Activated CD8-positive, alpha-beta memory T cell treated with anti-CD3 and anti-CD28 coated beads for 36 hours (primary cell): Measurements from ENCODE around the gene DLGAP4. TPM values are rescaled to one million over a fixed set of nuclear protein-coding genes. Genes with fewer than 3 reads are reported as not detected.

Experiments used
- CTCF ChIA-PET: fragments of 350-600 bp; sonication (Branson Sonifier 250); formaldehyde crosslinking; loops from one replicate; lab custom pipeline; 2021; ENCODE audit warnings: antibody characterized with exemption; lab: Charles Lee
- POLR2A ChIA-PET: fragments of 350-600 bp; sonication (Branson Sonifier 250); formaldehyde crosslinking; loops from one replicate; lab custom pipeline; 2021; ENCODE audit warnings: antibody characterized with exemption; lab: Charles Lee
- total RNA-seq, 2 experiments: library from RNA; stranded (reverse); gene quantifications; one replicate each; pipeline ENCODE4 v1.2.3, GENCODE V29; 2021

The DLGAP4 gene, protein sequence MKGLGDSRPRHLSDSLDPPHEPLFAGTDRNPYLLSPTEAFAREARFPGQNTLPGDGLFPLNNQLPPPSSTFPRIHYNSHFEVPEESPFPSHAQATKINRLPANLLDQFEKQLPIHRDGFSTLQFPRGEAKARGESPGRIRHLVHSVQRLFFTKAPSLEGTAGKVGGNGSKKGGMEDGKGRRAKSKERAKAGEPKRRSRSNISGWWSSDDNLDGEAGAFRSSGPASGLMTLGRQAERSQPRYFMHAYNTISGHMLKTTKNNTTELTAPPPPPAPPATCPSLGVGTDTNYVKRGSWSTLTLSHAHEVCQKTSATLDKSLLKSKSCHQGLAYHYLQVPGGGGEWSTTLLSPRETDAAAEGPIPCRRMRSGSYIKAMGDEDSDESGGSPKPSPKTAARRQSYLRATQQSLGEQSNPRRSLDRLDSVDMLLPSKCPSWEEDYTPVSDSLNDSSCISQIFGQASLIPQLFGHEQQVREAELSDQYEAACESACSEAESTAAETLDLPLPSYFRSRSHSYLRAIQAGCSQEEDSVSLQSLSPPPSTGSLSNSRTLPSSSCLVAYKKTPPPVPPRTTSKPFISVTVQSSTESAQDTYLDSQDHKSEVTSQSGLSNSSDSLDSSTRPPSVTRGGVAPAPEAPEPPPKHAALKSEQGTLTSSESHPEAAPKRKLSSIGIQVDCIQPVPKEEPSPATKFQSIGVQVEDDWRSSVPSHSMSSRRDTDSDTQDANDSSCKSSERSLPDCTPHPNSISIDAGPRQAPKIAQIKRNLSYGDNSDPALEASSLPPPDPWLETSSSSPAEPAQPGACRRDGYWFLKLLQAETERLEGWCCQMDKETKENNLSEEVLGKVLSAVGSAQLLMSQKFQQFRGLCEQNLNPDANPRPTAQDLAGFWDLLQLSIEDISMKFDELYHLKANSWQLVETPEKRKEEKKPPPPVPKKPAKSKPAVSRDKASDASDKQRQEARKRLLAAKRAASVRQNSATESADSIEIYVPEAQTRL
- 10 to 100 TPM; 12.0 to 15.1 TPM for total RNA-seq

DNA sequence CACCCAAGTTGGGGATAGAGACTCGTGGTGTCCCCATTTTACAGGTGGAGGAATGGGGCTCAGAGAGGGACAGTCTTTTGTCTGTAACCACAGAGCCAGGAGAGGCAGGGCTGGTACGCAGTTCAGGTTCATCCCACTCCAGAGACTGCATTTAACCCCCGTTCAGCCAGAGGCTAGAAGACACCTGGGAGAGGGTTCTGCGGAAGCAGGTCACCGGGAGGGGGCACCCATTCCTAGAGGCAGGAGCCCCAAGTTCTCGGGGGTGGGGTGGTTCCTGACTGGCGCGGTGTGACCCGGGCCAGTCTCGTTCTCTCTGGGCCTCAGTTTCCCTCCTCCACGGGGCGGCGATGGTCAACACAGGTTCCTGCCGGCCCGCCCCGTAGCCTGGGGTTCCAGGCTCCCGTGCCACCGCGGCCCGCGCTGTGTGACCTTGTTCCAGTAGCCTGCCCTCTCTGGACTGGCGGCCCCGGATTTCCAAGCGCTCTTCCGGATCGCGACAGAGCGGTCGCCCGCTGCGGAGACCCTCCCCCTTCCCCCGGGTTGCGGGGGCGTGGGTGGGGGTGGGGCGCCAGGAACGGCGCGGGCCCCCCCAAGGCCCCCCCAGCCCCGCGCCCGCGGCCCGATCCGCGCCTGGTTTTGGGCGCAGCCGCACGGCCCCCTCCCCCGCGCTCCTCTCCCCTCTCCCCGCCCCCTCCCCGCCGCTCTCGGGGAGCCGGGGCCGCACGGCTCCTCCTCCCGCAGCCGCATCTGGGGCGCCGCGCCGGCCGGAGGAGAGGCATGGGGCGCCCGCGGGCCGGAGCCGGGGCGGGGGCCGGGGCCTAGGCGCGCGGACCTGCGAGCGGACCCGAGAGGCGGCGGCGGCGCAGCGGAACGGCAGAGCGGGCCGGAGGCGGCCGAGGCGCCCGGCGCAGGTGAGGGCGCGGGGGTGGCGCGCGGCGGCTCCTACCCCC, at the start of gene DLGAP4:
TSS of gene DLGAP4 (plus strand) at position 738 of the 950 bp plus-strand sequence. CDS start 125,379 bp downstream, outside the sequence.
- ChIA-PET CTCF (no interaction called here), POLR2A (no interaction called here)

DNA sequence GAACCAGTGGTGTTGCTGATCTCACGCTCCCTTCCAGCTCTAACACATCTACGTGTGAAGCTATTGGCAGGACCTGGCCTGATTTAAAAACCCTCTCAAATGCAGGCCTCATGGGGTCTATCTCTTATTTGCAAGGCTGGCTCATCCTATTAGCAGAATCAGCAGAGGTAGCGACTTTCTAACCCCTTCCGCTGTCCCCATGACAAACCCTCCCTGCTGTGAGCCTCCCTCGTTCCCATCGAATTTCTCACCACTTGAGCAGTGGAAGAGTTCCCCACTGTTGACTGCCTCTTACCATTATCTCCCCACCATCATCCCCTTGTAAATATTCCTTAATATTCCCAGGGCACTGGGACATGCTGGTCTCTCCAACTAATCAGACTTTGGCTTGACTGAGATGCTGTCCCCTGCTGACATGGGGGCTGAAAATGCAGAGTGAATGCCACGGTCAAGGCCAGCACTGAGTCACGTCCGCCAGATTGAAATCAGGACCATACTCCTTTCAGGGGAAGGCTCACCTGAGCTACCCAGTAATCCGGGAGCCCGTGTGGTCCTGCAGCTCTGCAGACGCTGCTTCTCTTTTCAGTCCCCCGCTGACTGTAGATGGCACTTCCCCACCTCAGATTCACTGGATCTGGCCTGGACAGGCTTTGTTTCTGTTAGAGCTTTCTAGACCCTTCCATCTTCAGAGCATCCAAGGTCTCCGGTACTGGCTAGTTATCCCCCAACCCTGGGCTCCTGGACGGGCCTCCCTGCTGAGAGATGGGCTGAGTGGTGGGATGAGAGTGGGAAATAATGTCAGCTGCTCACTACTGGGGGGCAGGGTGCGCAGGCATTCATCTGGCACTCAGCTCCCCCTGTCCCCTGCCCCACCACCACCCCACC, 46.7 kb upstream of the DLGAP4 start:
- ChIA-PET POLR2A (no interaction called here), CTCF (no interaction called here)

DNA sequence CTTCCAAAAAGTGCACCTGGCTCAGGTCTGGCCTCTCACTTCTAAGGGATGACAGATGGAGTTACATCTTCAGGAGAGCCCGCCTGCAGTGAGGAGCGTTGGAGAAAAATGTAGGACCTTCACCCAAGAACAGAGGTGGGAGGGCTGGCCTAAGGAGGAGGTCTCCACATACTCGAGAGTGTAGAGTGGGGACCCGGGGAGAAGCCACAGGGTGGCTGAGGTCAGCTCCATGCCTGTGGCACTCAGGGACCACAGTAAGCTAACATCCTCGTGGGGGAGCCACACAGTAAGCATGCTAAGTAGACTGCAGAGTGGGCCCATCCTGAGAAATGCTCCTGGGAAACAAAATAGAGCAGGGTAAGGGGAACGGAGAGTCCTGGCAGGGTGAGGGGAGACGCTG, 45.8 kb upstream of the DLGAP4 start:
- CTCF ChIA-PET, result no interaction called here
- POLR2A ChIA-PET, result no interaction called here

DNA sequence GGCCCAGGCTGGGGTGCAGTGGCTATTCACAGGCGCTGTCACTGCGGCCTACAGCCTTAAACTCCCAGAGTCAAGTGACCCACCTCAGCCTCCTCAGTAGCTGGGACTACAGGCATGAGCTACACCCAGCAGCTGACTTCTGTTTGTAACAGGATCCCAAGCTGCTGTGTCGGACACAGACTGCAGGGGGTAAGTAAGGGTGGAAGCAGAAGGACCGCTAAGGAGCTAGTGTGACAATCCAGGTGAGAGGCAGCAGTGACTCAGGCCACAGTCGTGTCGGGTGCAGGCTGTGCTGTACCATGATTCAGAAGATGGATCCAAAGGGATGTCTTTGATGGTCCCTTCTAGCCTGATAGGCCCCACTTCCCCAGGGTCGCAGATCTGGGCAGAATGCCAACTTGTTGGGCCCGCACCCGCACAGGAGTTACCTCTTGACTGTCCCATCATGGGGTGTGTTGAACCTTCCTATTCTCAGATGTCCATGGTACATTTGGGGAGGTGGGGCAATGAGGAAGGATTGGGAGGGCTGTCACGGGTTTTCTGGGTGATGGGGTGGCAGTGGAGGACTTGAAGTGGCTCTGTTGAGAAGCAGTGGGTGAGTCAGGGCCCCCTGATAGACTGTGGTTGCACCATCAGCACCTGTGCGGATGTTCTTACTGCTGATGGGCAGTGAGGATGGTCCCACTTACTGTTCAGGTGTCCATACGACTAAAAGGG, 44.6 kb upstream of the DLGAP4 start:
- CTCF ChIA-PET, result no interaction called here
- POLR2A ChIA-PET, result no interaction called here

DNA sequence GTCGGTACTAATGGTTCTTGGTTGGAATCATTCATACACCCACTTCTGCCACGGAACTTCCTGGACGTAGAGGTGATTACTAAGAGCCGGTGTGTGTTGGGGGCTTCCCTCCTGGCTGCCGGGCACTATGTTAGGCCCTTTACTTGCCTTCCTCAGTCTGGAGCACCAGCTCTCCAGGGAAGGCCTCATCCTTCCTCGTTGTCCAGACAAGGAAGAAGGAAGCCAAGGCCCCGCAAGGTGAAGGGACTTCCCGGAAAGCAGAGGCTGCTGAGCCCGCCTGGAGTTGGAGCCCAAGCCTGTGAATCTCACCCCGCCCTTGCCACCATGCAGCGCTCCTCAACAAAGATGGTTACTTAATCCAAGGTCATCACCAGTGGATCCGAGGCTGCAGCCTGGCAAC, 43.7 kb upstream of the DLGAP4 start:
- ChIA-PET POLR2A (no interaction called here), CTCF (no interaction called here)

DNA sequence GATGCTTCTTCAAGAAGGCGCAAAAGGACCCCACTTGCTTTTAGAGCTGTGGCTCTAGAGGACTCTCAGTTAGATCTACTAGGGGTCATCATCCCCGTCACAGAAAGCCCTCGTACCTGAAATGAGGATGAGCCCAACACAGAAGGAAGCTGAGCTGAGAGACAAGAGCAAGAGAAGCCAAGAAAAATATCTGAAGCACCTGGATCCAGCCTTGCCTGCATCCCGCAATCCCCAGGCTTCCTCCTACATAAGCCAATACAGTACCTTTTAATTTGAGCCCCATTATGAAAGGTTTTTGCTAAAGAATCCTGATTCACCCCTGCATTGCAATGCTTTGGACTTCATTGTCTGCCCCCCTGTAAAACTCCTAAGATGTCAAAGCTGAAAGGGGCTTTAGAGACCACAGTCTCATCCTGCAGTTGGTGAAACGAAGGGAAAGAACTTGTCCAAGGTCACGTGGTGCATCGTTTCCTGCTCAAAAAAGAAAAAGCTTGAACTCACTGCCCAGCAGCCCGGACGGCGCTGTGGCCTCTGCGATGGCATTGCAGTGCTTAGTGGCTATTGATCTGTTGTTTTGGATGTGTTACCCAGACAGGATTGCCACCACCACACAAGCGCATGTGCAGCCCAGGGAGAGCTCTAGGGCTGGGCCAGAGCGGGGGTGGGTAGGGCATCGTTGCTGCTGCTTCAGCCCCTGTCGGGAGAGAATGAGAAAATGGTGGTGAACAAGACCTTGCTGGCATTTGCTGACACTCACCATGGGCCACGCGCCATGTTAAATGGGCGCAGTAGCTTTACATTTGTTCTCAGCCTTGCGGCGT, 41.5 kb upstream of the DLGAP4 start:
- CTCF ChIA-PET, result interaction anchor here (0.5 kb wide), 1 partner anchor 109 kb away, joined by 3 read pairs; no protein-coding TSS in a partner anchor
- POLR2A ChIA-PET, result no interaction called here

DNA sequence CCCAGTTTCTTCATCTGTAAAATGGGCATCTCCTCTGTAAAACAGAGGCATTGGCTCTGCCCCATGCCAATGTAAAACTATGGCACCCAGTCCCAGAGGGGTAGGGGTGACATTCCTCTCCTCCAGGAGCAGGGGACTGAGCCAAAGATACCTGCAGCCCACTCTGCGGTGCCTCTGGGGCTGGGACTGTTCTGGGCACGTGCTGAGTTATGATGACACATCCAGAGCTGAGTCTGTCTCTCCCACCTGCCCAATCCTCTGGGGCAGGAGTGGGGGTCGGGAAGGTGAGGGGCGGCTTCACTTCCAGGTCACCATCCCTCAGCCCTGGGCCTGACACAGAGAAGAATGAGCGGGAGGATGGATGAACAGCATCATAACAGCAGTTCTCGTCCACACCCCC, 40.0 kb upstream of the DLGAP4 start:
- CTCF ChIA-PET, result no interaction called here

DNA sequence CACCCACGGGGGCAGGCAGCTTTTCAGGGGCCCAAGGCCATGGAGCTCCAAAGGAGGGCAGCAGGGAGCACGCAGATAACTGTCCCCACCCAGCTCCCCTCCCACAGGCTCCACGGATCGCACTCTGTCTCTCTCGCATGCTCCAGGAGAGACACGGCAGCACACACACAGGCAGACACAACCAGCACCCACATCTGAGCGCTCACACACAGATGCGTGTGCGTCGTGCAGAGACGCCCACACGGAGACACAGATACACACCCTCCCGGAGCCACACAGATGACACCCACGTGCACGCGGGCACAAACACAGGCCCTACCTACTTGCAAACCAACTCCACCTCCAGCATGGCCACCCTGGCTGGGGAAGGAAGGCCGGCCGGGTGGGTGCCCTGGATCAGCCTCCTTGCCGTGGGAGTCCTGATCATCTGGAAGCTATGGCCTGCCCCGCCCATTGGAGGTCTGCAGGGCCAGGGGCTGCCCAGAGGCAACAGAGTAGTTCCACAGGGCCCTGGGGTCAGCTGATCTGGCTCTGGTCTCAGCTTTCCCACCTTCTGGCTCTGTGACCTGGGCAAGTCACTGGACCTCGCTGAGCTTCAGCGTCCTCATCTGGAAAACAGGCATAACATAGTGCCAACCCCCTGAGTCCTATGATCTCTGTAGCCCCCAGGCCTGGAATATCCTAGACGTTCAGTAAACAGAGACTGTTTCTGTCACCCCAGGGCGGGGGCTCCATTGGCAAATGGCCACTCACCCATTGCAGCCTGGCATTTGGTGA, 38.3 kb upstream of the DLGAP4 start:
- ChIA-PET POLR2A (no interaction called here), CTCF (no interaction called here)

More for the DNA sequence above, 40.0 kb upstream of the DLGAP4 start:
- POLR2A ChIA-PET, result no interaction called here

DNA sequence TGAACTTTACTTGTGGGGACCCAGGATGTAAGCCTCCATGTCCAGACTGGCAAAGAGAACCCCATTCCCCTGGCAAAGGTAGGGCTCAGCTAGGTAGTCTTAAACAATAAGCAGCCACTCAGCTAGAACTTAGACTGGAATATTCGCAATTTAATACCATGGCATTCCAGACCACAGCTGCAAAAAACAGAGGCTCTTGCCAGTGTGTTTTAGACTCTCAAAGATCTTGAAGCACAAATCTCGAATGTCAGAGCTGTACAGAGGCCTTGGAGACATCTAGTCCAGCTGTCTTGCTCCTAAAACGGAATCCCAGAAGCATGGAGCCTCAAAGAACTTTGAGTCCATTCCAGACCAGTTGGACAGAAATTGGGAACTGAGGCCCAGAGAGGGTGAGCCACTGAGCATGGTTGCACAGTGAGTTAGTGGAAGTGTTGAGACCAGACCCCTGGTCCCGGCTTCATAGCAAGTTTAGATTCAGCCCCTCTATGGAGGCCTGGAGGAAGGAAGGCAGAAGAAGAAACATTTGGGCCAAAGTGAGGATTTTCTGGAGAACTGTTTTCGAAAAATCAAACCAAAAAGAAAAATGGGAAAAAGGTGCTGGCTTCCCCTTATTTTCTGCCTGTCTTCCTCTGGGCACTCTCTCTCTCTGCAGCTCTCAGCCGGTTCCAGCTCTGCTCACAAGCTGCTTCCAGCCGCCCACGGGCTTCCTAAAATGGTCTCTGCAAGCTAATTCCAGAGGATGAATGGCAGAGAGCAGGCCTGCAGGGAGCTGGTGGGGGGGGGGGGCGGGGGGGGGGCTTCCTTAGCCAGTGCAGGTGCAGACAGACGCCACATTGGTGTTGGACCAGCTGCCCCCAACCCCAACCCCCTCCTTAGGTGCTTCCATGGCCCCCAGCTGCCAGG, 37.4 kb upstream of the DLGAP4 start:
- POLR2A ChIA-PET, result no interaction called here
- CTCF ChIA-PET, result no interaction called here

DNA sequence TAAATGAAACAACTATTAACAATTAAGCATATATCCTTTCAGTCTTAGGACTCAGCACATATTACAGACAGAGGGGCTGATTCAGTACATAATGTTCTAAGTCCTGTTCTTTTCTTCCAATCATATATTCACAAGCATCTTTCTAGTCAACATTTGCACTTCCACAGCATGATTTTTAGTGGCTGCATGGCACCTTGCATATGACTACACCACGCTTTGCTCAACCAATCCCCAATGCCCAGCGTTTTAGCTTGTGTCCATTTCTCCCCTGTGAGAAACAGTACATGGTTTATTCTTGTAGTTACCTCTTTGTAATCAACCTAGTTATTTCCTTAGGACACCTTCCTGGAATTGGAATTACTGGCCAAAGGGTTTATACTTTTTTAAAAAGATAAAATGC, 36.6 kb upstream of the DLGAP4 start:
- ChIA-PET POLR2A (no interaction called here), CTCF (no interaction called here)

DNA sequence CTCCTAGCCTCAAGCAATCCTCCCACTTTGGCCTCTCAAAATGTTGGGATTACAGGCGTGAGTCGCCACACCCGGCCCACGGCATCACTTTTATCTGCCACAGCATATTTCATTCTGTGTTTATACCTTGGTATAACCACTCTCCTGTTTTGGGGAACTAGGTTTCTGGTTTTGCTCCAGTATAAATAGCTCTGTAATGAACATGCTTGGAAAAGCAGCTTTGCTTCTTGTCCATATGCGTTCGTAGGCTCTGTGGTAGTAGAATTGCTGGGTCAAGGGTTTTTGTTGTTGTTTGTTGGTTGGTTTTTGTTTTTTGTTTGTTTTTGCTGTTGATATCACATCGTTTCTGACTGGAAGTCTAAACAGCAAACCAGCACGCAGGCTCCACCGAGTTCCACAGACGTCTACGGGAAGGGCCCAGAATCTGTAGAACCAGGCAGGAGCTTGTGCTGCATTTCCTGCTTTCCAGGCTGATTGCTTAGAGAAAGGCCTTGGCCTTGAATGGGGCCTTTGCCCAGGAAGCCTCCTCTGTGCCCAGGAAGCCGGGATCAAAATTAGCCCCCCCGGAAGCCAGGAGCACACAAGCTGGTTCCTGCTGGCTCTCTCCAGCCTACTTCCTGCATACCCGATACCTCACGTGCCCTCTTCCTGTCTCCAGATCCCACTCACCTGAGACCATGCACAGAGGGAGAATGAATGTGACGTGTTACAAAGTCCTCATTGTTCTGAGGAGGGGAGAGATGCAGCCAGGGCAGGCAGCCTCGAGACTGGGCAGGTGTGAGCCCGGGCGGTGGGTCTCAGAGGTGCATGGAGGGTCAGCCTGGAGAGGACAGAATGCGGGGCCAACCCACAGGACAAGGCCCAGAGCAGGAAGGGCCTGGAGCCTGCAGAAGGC, 35.1 kb upstream of the DLGAP4 start:
- CTCF ChIA-PET, result no interaction called here
- POLR2A ChIA-PET, result no interaction called here

DNA sequence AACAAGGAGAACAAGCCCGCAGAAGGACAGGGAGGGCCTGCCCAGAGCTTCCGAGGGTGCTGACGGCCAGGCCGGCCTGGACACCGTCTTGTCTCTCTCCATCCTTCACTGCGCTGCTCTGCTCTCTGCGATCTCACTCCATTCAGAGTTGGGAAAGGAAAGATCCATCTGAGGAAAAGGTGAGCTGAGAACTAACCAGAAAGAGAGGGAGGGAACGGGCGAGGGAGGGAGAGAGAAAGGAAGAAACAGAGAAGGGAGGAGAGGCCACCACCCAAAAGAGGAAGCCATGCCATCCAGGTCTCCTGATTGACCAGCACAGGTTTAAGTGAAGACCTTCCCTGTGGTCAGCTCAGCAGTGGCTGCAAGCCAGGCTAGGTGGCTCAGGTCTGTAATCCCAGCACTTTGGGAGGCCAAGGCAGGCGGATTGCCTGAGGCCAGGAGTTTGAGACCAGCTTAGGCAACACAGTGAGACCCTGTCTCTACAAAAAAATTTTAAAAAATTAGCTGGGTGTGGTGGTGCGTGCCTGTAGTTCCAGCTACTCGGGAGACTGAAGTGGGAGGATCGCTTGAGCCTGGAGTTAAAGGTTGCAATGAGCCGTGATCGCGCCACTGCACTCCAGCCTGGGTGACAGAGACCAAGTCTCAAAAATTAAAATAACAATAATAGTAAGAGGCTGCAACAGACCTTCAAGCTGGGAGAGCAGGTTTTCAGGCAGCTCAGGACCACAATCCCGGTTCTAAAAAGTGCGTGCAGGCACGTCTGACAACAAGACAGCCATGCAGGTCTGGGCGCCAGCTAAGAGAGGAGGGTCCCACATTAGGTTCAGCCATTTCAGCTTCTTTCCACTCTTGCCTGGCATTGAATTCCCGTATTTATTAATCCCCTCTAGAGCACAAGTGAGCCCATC, 34.2 kb upstream of the DLGAP4 start:
- CTCF ChIA-PET, result no interaction called here

DNA sequence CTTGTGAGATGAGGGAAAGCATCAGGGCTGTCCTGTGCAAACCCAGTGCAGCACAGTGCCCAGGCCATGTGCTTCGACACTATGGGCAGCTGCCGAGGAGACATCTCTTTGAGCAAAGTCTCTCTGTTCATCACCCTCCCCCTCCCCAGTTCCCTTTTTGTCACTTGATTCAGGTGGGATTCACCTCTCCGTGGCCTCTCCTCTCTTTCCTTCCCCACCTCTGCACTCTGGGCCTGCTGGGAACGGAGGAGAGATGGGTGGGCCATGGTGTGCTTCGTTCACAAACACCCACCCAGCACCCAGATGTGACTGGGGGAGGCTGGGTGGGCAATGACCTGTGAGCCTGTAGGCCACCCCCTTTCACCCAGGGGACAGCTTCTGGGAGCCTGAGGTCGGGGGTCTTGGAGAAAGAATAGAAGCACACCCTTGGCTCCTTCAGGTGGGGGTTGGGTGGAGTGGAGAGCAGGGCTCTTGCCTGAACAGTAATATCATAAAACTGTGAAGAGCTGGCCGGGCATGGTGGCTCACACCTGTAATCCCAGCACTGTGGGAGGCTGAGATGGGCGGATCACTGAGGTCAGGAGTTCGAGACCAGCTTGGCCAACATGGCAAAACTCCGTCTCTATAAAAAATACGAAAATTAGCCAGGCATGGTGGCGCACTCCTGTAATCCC, 33.5 kb upstream of the DLGAP4 start:
- CTCF ChIA-PET, result interaction anchor here (1.3 to 1.6 kb wide), 2 partner anchors 167 to 275 kb away, joined by 5 to 7 read pairs; no protein-coding TSS in a partner anchor
- POLR2A ChIA-PET, result no interaction called here

More for the DNA sequence above, 34.2 kb upstream of the DLGAP4 start:
- POLR2A ChIA-PET, result no interaction called here
